HCT116 (cell line): ENCODE measurements around the gene RIC8A. TPM values are rescaled to one million over a fixed set of nuclear protein-coding genes. Genes with fewer than 3 reads are reported as not detected.
A peak's percentile ranks its signal among the peaks of the same experiment; 100 is the strongest.

ENCODE experiments used
- ATAC-seq: fragments of 200-7000 bp; cut with Tn5 transposase; 2 replicates; pipeline ENCODE4 v1.9.1; 2020; ENCODE audit warnings: mild to moderate bottlenecking, moderate library complexity
- BruUV-seq: library from RNA; stranded (reverse); fragments of 400-500 nt; replicated peaks from 2 replicates; lab custom pipeline; 2021; lab: Mats Ljungman, UMichigan
- CTCF ChIA-PET: fragments of 300-600 bp; sonication (Branson Sonifier 250); formaldehyde crosslinking; loops from one replicate; lab custom pipeline; 2021; ENCODE audit warnings: antibody characterized with exemption; lab: Charles Lee
- POLR2A ChIA-PET: fragments of 300-600, 350-600 bp; sonication (Branson Sonifier 250); formaldehyde crosslinking; loops from one replicate; lab custom pipeline; 2021; ENCODE audit warnings: antibody characterized with exemption; lab: Charles Lee
- RAD21 ChIA-PET, 2 experiments: fragments of 300-600 bp; sonication (Branson Sonifier 250); formaldehyde crosslinking; loops; one replicate each; lab custom pipeline; 2023; ENCODE audit warnings: low total read pairs in 2 of 2; ENCODE audit not compliant: uncharacterized antibody in 2 of 2, unreplicated experiment in 2 of 2, low non-redundant PET in 1 of 2; lab: Charles Lee
- DNase-seq: peaks from one replicate; pipeline ENCODE4 v3.0.0-alpha.2; 2010; ENCODE audit warnings: low read depth, low spot score
- H2AFZ ChIP-seq: fragments of 200-600 bp; shearing (Covaris generic), sonication (generic); 2 replicates; pipeline ENCODE4 v1.6.1; 2017; ENCODE audit warnings: low read depth, mixed run types, mixed read lengths, antibody characterized with exemption, low read length; ENCODE audit not compliant: poor library complexity, severe bottlenecking
- H3K27ac ChIP-seq: 2 replicates; pipeline ENCODE4 v1.5.1; 2012; ENCODE audit warnings: low read depth, low read length
- H3K27me3 ChIP-seq: fragments of 200-600 bp; sonication (generic); 2 replicates; pipeline ENCODE4 v1.6.1; 2016; ENCODE audit warnings: mixed run types, low read length, mixed read lengths; ENCODE audit not compliant: insufficient read depth
- H3K36me3 ChIP-seq, 2 experiments: fragments of 200-500 bp in 1 of 2; fragments of 200-600 bp in 1 of 2; sonication (Bioruptor generic) in 1 of 2; sonication (generic) in 1 of 2; 2 replicates each; pipeline versions ENCODE4 v1.5.1 to v1.6.1; 2014 to 2016; ENCODE audit warnings: low read length in 2 of 2, inconsistent platforms in 1 of 2, mixed read lengths in 1 of 2, mixed run types in 1 of 2; ENCODE audit not compliant: insufficient read depth in 2 of 2, control insufficient read depth in 1 of 2
- H3K4me1 ChIP-seq, 2 experiments: fragments of 200-600 bp in 1 of 2; sonication (generic) in 1 of 2; 2 replicates each; pipeline versions ENCODE4 v1.5.1 to v1.6.1; 2012 to 2017; ENCODE audit warnings: low read length in 2 of 2, inconsistent platforms in 1 of 2, mild to moderate bottlenecking in 1 of 2, mixed read lengths in 1 of 2, mixed run types in 1 of 2, moderate library complexity in 1 of 2; ENCODE audit not compliant: insufficient read depth in 2 of 2, control insufficient read depth in 1 of 2
- H3K4me2 ChIP-seq: fragments of 200-600 bp; sonication (generic); 2 replicates; pipeline ENCODE4 v1.6.1; 2017; ENCODE audit warnings: mixed run types, low read length, mixed read lengths
- H3K4me3 ChIP-seq, 2 experiments: fragments of 200-600 bp in 1 of 2; sonication (generic) in 1 of 2; replicated peaks in 1 of 2; 2 replicates each; pipeline ENCODE4 v1.5.1; 2011 to 2016; ENCODE audit warnings: low read length in 2 of 2, control low read depth in 1 of 2, low read depth in 1 of 2, mild to moderate bottlenecking in 1 of 2, mixed read lengths in 1 of 2, mixed run types in 1 of 2
- H3K79me2 ChIP-seq: fragments of 200-600 bp; sonication (generic); 2 replicates; pipeline ENCODE4 v1.6.1; 2017; ENCODE audit warnings: mild to moderate bottlenecking, mixed run types, low read length, moderate library complexity, mixed read lengths; ENCODE audit not compliant: insufficient read depth
- H3K9ac ChIP-seq: fragments of 200-600 bp; sonication (generic); 2 replicates; pipeline ENCODE4 v1.6.1; 2016; ENCODE audit warnings: low read length, mixed read lengths
- H3K9me2 ChIP-seq: fragments of 200-600 bp; sonication (generic), shearing (Covaris generic); 2 replicates; pipeline ENCODE4 v1.6.1; 2017; ENCODE audit warnings: mixed run types, mild to moderate bottlenecking, moderate library complexity; ENCODE audit not compliant: insufficient read depth
- H3K9me3 ChIP-seq, 2 experiments: fragments of 200-500 bp in 1 of 2; fragments of 200-600 bp in 1 of 2; sonication (Bioruptor generic) in 1 of 2; sonication (generic) in 1 of 2; 2 replicates each; pipeline ENCODE4 v1.6.1; 2014 to 2017; ENCODE audit warnings: low read length in 2 of 2, mixed read lengths in 2 of 2, inconsistent platforms in 1 of 2, low read depth in 1 of 2, mild to moderate bottlenecking in 1 of 2, mixed run types in 1 of 2, moderate library complexity in 1 of 2; ENCODE audit not compliant: control insufficient read depth in 1 of 2, insufficient read depth in 1 of 2
- H4K20me1 ChIP-seq: fragments of 200-600 bp; sonication (generic), shearing (Covaris generic); 2 replicates; pipeline ENCODE4 v1.6.1; 2017; ENCODE audit warnings: mixed run types, mild to moderate bottlenecking, moderate library complexity; ENCODE audit not compliant: insufficient read depth
- CBX3 ChIP-seq: IDR thresholded peaks from 2 replicates; pipeline ENCODE4 v1.6.1; 2012; ENCODE audit warnings: low read depth
- CEBPB ChIP-seq: IDR thresholded peaks from 2 replicates; pipeline ENCODE4 v1.6.1; 2012; ENCODE audit warnings: low read depth
- EGR1 ChIP-seq: IDR thresholded peaks from 2 replicates; pipeline ENCODE4 v1.6.1; 2012; ENCODE audit warnings: low read depth
- ELF1 ChIP-seq: IDR thresholded peaks from 2 replicates; pipeline ENCODE4 v1.6.1; 2012; ENCODE audit warnings: low read depth, borderline replicate concordance
- EZH2 ChIP-seq: fragments of 200-600 bp; sonication (generic); IDR thresholded peaks from 2 replicates; pipeline ENCODE4 v1.6.1; 2017; ENCODE audit warnings: antibody characterized with exemption, mixed run types
- FOSL1 ChIP-seq: IDR thresholded peaks from 2 replicates; pipeline ENCODE4 v1.6.1; 2012; ENCODE audit warnings: low read depth
- JUND ChIP-seq: IDR thresholded peaks from 2 replicates; pipeline ENCODE4 v1.6.1; 2012
- MAX ChIP-seq: IDR thresholded peaks from 2 replicates; pipeline ENCODE4 v1.6.1; 2012
- POLR2A ChIP-seq: IDR thresholded peaks from 2 replicates; pipeline ENCODE4 v1.7.0; 2011; ENCODE audit warnings: borderline replicate concordance; ENCODE audit not compliant: insufficient read depth, insufficient read length; ENCODE audit errors: extremely low read depth
- RAD21 ChIP-seq: IDR thresholded peaks from 2 replicates; pipeline ENCODE4 v1.6.1; 2012; ENCODE audit warnings: low read depth, mild to moderate bottlenecking
- SIN3A ChIP-seq: IDR thresholded peaks from 2 replicates; pipeline ENCODE4 v1.6.1; 2012; ENCODE audit warnings: low read depth
- SRF ChIP-seq: IDR thresholded peaks from 2 replicates; pipeline ENCODE4 v1.6.1; 2012; ENCODE audit warnings: low read depth
- YY1 ChIP-seq: IDR thresholded peaks from 2 replicates; pipeline ENCODE4 v1.6.1; 2011; ENCODE audit warnings: low read length, low read depth, moderate library complexity, mild to moderate bottlenecking; ENCODE audit not compliant: insufficient replicate concordance; ENCODE audit errors: extremely low read depth
- ZBTB33 ChIP-seq: IDR thresholded peaks from 2 replicates; pipeline ENCODE4 v1.6.1; 2011; ENCODE audit warnings: mild to moderate bottlenecking, low read length, moderate library complexity; ENCODE audit not compliant: insufficient replicate concordance; ENCODE audit errors: extremely low read depth
- ZFX ChIP-seq: fragments of 450-650 bp; IDR thresholded peaks from 2 replicates; pipeline ENCODE4 v1.6.1; 2017
- ZNF274 ChIP-seq: fragments of 200-500 bp; sonication (Bioruptor generic); IDR thresholded peaks from 2 replicates; pipeline ENCODE4 v1.6.1; 2014; ENCODE audit warnings: mild to moderate bottlenecking, low read depth, low read length, inconsistent platforms
- intact Hi-C: fragments of 100-400 bp; cut with micrococcal nuclease; formaldehyde crosslinking; loops from 2 replicates; pipeline ENCODE4 v1.10.0; 2022
- total RNA-seq: library from RNA; stranded (reverse); gene quantifications from one replicate; pipeline ENCODE4 v1.2.1, GENCODE V29; 2021; ENCODE audit not compliant: unreplicated experiment
- TF ChIP-seq, protein P1 (sequence below): IDR thresholded peaks from 2 replicates; pipeline ENCODE4 v1.6.1; 2012
- TF ChIP-seq, protein P2 (sequence below): IDR thresholded peaks from 2 replicates; pipeline ENCODE4 v1.6.1; 2012; ENCODE audit warnings: low read depth

The RIC8A gene
- total RNA-seq, 1 experiment from 2014 or later: 75.2 TPM

DNA sequence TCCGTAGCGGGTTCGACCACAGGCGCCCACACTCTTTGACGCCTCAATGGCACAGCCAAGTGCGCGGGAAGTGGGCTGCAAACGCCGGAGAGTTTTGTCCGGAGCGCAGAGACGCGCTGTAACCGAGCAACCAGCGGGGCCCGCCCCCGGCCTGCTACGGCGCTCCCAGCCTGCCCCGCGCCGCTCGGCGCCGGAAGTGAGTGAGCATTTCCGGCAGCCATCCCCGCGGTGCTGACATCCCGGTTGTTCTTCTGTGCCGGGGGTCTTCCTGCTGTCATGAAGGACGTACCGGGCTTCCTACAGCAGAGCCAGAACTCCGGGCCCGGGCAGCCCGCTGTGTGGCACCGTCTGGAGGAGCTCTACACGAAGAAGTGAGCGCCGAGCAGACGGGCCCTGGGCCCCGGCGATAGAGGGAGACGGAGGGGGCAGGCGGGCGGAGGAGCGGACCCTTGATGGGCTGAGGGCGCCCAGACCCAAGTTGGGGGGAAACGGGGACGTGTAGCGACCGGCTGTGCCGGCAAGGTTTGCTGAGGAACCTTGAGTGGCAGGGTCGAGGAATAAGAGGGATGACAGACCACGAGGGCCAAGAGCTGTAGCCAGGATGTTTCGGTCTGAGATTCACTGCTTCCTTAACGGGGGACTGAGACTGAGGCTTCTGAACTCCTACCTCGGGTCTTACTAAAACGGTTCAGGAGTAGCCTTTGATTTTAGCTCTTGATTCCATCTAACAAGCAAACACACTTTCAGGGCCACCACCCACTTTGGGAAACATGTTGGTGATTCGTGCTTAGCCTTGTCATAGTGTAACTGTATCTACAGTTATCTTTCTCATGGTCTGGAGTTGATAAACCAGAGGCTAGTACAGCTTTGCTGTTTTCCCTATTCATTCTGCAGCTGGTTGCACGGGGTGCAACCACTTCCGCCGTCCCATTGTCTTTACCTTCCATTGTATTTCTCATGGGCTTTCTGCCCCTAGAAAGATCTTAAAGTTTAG is 29.6 kb downstream of the RIC8A start, which contains the start of gene PSMD13:
Gene PSMD13, plus strand, starts transcription at position 203 of the 994 bp plus-strand sequence. Its CDS starts 74 bp downstream, at position 277.
- peak; percentile 56 for DNase-seq
- TSS peak; percentile 58 for BruUV-seq
- Histone ChIP-seq H3K4me2 (peak within 1 kb of the TSS; percentile 83), H4K20me1 (0 out of 2 replicates have a peak, but pooled peaks cover 4% of the 10 kb centered on the region), H3K9me2 (no peaks in the 10 kb centered on the region), H3K4me3 (peak within 1 kb of the TSS; percentile 76 to 94), H3K27ac (peak within 1 kb of the TSS; percentile 92), H3K4me1 (peaks cover 6 to 20% of the 10 kb centered on the region in 2 experiments; a peak in 3 of 4 replicates), H3K27me3 (no peaks in the 10 kb centered on the region), H3K9ac (peak within 1 kb of the TSS; percentile 82), H3K9me3 (no peaks in the 10 kb centered on the region), H3K36me3 (peaks cover 15 to 24% of the 10 kb centered on the region in 2 experiments; a peak in 3 of 4 replicates), H3K79me2 (peaks cover 59% of the 10 kb centered on the region), H2AFZ (no peak within 1 kb of the TSS)
- TF ChIP-seq MAX: peak; percentile 43; the same call in 1 of the 2 replicates
- TF ChIP-seq SIN3A: peak; percentile 44
- no peak for TF ChIP-seq CBX3
- TF ChIP-seq SRF: no peak
- TF ChIP-seq ELF1: peak; percentile 45; the same call in 1 of the 2 replicates
- TF ChIP-seq ZBTB33: no peak
- peak; percentile 71; the same call in 1 of the 2 replicates for TF ChIP-seq EGR1
- peak; percentile 43; the same call in 1 of the 2 replicates for TF ChIP-seq ZFX
- no peak for TF ChIP-seq CEBPB
- TF ChIP-seq EZH2: no peak
- TF ChIP-seq ZNF274: no peak
- no peak for TF ChIP-seq RAD21
- TF ChIP-seq POLR2A: peak; percentile 7
- TF ChIP-seq JUND: no peak
- TF ChIP-seq FOSL1: no peak
- TF ChIP-seq, protein P1, sequence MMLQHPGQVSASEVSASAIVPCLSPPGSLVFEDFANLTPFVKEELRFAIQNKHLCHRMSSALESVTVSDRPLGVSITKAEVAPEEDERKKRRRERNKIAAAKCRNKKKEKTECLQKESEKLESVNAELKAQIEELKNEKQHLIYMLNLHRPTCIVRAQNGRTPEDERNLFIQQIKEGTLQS: no peak
- peak; percentile 58 for TF ChIP-seq YY1
- TF ChIP-seq, protein P2, sequence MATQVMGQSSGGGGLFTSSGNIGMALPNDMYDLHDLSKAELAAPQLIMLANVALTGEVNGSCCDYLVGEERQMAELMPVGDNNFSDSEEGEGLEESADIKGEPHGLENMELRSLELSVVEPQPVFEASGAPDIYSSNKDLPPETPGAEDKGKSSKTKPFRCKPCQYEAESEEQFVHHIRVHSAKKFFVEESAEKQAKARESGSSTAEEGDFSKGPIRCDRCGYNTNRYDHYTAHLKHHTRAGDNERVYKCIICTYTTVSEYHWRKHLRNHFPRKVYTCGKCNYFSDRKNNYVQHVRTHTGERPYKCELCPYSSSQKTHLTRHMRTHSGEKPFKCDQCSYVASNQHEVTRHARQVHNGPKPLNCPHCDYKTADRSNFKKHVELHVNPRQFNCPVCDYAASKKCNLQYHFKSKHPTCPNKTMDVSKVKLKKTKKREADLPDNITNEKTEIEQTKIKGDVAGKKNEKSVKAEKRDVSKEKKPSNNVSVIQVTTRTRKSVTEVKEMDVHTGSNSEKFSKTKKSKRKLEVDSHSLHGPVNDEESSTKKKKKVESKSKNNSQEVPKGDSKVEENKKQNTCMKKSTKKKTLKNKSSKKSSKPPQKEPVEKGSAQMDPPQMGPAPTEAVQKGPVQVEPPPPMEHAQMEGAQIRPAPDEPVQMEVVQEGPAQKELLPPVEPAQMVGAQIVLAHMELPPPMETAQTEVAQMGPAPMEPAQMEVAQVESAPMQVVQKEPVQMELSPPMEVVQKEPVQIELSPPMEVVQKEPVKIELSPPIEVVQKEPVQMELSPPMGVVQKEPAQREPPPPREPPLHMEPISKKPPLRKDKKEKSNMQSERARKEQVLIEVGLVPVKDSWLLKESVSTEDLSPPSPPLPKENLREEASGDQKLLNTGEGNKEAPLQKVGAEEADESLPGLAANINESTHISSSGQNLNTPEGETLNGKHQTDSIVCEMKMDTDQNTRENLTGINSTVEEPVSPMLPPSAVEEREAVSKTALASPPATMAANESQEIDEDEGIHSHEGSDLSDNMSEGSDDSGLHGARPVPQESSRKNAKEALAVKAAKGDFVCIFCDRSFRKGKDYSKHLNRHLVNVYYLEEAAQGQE: no peak
- intact Hi-C loops: loop anchor here (1.0 to 5.0 kb wide), 3 partner anchors 30 to 215 kb away; partner anchors contain the start of genes BET1L, PGGHG, PTDSS2 and RIC8A
- ChIA-PET RAD21 (no interaction called here), POLR2A (no interaction called here), CTCF (interaction anchor here (1.3 to 1.9 kb wide), 2 partner anchors 14 to 119 kb away, joined by 3 to 6 read pairs; no protein-coding TSS in a partner anchor)
- ATAC-seq: peak; percentile 88
